GM18526 (cell line): ENCODE measurements around the gene FAM174C.

ENCODE experiments used
- POLR2A ChIP-seq: IDR thresholded peaks from 3 replicates; pipeline ENCODE4 v1.6.1; 2011; ENCODE audit not compliant: insufficient read length; ENCODE audit errors: extremely low read depth

The FAM174C gene

DNA sequence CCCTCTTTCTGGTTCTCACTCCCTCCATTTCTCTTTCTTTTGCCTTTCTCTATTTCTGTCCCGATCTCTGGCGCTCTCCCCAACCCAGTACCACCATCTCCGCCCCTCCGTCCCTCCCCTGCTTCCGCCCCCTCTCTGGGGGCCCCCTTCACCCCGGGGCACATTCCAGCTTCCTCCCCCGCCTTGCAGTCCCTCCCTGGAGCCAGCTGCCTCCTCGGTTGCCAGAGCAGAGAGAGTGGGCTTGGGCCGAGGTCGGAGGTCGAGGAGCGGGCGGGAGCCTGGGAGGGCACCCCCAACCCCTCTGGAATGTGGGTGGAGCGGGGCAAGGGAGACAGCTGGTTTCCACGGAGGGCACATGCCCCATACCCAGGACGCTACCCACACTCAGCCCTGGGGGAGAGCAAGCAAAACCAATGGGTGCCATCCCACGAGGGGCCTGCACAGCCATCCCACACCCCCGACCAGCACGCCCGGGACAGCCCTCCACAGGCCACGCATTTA is 12.7 kb upstream of the FAM174C start:
- no peak for TF ChIP-seq POLR2A

DNA sequence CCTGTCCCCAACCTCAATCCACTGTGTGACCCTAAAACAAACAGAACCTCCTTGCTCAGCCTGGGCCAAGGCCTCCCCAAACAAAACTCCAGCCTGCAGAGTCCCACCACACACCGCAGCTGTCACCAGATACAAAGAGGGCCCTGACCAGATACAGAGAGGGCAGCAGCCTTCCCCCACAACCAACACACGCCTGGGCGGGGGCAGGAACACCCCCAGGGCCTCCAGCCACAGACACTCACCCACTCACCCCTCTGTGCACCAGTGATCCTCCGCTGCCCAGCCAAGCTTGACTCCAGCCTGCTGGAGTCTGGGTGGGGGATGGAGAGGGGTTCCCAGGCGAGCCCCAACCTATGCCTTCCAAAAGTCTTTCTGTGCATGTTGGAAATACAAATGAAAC is 12.1 kb upstream of the FAM174C start:
- TF ChIP-seq POLR2A: no peak

DNA sequence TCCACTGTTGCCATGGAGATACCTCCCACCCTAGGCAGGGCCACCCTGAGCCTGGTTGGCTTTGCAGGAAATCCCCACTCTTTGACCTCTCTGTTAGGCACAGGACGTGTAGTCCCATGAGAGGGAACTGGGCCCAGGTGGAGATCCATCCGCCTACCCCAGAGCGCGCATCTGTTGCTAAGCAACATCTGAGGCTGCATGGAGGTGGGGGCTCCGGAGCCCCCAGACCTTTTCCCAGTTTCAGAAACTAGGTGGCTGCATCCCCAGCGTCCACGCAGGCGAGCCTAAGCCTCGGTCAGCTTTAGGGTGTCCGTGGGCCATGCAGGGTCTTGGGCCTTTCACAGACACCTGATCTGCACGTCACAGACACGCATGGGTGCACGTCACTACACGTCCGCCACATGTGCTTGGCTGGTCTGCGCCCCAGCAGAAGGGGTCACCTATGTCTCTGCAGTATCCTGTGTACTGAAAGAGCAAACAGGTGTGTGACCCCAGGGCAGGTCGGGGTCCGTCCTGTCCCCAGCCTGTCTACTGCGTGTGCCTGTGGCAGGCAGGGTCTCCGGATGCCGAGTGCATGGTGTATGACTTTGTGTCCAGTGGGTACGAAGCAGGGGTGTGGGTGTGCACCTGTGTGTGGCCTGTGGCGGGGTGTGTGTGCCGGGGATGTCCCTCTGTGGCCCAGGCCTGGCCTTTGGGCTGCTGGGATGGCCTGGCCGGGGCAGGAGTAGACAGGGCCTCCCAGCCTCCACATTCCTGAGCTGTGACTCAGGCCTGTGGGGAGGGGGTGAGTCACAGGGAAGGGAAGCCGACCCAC is 10.3 kb upstream of the FAM174C start:
- no peak for TF ChIP-seq POLR2A

- TF ChIP-seq POLR2A: no peak
Observed at GRCh38 chr19:1265615-1266128, 9.7 kb upstream of the FAM174C start.

- no peak for TF ChIP-seq POLR2A
Observed at GRCh38 chr19:1266129-1266915, 9.0 kb upstream of the FAM174C start.

DNA sequence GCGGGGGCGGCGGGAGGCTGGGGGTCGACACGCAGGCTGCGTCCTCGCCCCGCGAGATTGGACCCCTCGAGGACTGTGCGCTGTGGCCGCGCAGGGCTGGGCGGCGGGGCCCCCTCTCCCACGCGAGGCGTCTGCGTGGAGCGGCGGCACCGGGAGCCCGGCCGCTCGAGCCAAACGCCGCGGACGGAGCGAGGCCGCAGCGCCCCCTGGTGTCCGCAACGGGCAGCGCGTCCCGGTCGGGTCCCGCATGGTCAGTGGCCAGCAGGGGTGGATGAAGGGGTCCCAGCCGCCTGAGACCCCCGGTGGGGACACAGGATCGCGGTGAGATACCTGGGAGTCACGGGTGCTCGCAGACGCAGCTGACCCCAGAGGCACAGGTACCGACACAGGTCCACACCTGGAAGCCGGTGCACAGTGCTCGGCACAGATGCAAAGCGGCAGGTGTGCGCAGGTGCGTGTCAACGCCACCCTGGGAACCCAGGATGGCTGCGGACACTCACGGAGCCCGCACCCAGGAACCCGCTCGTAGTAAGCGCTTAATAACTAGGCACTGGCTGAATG is 8.3 kb upstream of the FAM174C start:
- no peak for TF ChIP-seq POLR2A

- TF ChIP-seq POLR2A: no peak
Observed at GRCh38 chr19:1267477-1268225, 7.7 kb upstream of the FAM174C start.

DNA sequence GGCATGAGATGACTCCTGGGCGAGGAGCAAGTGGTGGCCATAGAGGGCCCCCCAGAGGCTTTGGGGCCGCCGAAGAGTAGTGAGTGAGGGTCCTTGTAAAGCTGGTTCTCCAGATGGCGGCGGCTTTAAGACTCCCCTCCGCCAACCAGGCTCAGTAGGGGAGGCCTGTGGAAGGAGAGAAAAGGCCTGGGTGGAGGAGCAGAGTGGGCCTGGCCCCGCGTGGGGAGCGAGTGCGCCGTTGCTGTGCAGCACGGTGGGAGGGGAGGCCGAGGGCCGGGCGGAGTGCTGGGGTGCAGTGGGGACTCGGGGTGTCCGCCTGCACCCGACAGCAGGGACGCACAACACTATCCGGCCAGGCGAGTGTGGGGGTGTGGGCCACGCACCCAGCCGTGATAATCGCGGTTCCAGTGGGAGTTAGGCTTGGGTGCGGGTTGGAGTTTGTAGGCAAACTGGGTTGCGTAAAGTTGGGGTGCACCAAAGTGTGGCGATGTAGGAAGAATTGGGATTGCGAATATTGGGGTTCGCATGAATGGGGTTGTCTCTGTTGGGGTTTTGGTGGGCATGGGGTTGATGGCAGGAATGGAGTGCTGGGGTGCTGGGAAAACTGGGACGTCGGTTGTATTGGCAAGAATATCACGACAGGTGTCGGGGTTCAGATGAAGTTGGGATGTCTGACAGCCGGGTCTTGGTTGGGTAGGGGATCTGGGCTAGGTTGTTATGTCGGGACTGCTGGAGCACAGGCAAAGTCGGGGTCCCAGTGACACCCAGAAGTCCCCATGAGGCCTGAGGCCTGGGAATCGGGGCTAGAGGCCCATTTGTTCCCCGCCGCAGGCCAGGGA is 6.9 kb upstream of the FAM174C start:
- no peak for TF ChIP-seq POLR2A

GRCh38 chr19:1269065-1269477 is 6.3 kb upstream of the FAM174C start, which contains the start of gene CIRBP:
CIRBP (plus strand) TSS chr19:1269332; CDS start chr19:1270934, 1,602 bp downstream.
- peak; percentile 100 for TF ChIP-seq POLR2A

- TF ChIP-seq POLR2A: no peak
Observed at GRCh38 chr19:1269478-1270212, 5.7 kb upstream of the FAM174C start.

DNA sequence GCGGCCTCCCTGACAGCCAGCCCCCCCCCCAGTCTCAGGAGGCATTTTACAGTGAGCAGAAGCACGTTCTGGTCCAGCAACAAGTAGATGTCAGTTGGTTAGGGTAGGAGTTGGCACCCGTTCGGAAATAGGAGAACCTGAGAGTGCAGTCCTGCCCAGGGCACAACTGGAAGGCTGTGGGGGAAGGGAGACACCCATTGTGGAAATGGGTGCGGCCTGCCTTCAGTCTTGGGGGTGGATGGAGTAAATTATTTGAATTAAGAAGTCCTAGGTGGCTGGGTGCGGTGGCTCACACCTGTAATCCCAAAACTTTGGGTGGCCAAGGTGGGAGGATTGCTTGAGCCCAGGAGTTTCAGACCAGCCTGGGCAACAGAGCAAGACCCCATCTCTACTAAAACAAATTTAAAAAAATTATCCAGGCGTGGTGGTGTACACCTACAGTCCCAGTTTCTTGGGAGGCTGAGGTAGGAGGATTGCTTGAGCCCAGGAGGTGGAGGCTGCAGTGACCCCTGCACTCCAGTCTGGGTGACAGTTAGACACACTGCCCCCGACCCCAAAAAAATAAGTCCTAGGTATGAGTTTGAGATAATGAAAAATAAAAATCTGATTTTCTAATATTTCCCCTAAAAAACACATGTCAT is 5.0 kb upstream of the FAM174C start:
- TF ChIP-seq POLR2A: no peak

DNA sequence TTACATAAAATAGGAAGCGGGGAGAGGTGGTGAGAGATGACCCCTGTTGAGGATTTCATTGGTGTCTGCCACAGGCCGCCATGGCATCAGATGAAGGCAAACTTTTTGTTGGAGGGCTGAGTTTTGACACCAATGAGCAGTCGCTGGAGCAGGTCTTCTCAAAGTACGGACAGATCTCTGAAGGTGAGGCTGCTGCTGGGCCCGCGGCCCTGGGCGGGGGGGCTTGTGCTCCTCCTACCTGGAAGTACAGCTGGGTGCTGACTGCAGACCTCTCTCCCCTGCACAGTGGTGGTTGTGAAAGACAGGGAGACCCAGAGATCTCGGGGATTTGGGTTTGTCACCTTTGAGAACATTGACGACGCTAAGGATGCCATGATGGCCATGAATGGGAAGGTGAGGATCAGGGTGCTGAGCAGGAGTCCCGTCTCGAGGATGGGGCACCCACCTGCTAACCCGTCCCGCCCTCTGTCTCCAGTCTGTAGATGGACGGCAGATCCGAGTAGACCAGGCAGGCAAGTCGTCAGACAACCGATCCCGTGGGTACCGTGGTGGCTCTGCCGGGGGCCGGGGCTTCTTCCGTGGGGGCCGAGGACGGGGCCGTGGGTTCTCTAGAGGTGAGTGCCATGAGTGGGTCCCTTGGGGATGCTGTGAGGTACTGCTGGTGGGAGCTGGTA is 4.3 kb upstream of the FAM174C start:
- TF ChIP-seq POLR2A: peak; percentile 23
